Stimulated activated CD4-positive, alpha-beta T cell treated with anti-CD3 and anti-CD28 coated beads, Interleukin-1b, Interleukin-23, amount 100 ng/mL, for 24 hours (primary cell): Measurements from ENCODE around the gene TAS2R7.
"Not testable (repeated sequence)": the region's sequence is repeated elsewhere in the genome, so short reads cannot be mapped to it uniquely, and the experiment has no call there.

Experiments used
- DNase-seq, 4 experiments: peaks; one replicate each; pipeline ENCODE4 v3.0.0-alpha.2; 2020; ENCODE audit warnings: low read depth in 4 of 4, low spot score in 1 of 4

TAS2R7 gene

GRCh38 chr12:10802587-10802986 is at the start of gene TAS2R7:
Gene TAS2R7, minus strand, starts transcription at chr12:10802627. Its CDS starts 57 bp downstream, at chr12:10802570.
- no peak for DNase-seq

GRCh38 chr12:10851243-10851858 is 48.9 kb upstream of the TAS2R7 start:
- no peak for DNase-seq

- DNase-seq, result no peak
Observed at GRCh38 chr12:10849425-10849878, 47.0 kb upstream of the TAS2R7 start, which contains the start of gene PRR4. Gene PRR4, minus strand, starts transcription at chr12:10849475. Its CDS starts 38 bp downstream, at chr12:10849437.

- DNase-seq, result no peak
Observed at GRCh38 chr12:10847744-10848143, 45.3 kb upstream of the TAS2R7 start.

- no peak for DNase-seq
Observed at GRCh38 chr12:10842862-10843261, 40.4 kb upstream of the TAS2R7 start.

GRCh38 chr12:10838461-10838860 is 36.0 kb upstream of the TAS2R7 start:
- no peak for DNase-seq

- DNase-seq, result no peak
Observed at GRCh38 chr12:10829994-10830393, 27.6 kb upstream of the TAS2R7 start.

- DNase-seq, result no peak
Observed at GRCh38 chr12:10826258-10826657, 23.8 kb upstream of the TAS2R7 start, which contains the start of gene TAS2R10. Gene TAS2R10, minus strand, starts transcription at chr12:10826358. Its CDS starts 89 bp downstream, at chr12:10826269.

- no peak for DNase-seq
Observed at GRCh38 chr12:10824957-10825356, 22.5 kb upstream of the TAS2R7 start.

GRCh38 chr12:10811883-10812536 is 9.6 kb upstream of the TAS2R7 start:
- DNase-seq, result no peak

- no peak for DNase-seq
Observed at GRCh38 chr12:10810068-10810467, 7.6 kb upstream of the TAS2R7 start, which contains the start of gene TAS2R9. Gene TAS2R9, minus strand, starts transcription at chr12:10810168. Its CDS starts 93 bp downstream, at chr12:10810075.

- no peak for DNase-seq
Observed at GRCh38 chr12:10807186-10807585, 4.8 kb upstream of the TAS2R7 start, which contains the start of gene TAS2R8. Gene TAS2R8, minus strand, starts transcription at chr12:10807286. Its CDS starts 306 bp downstream, at chr12:10806980.

GRCh38 chr12:10801741-10802140 is 686 bp downstream of the TAS2R7 start:
- DNase-seq, result no peak

GRCh38 chr12:10794222-10794621 is 8.2 kb downstream of the TAS2R7 start:
- no peak for DNase-seq

- not testable (repeated sequence) for DNase-seq
Observed at GRCh38 chr12:10791769-10792168, 10.7 kb downstream of the TAS2R7 start.

GRCh38 chr12:10783252-10783651 is 19.2 kb downstream of the TAS2R7 start:
- DNase-seq, result no peak

- DNase-seq, result no peak
Observed at GRCh38 chr12:10779103-10779502, 23.3 kb downstream of the TAS2R7 start.

- no peak for DNase-seq
Observed at GRCh38 chr12:10771132-10771733, 31.2 kb downstream of the TAS2R7 start.

GRCh38 chr12:10759657-10760056 is 42.8 kb downstream of the TAS2R7 start:
- no peak for DNase-seq

- DNase-seq, result no peak
Observed at GRCh38 chr12:10756194-10756593, 46.2 kb downstream of the TAS2R7 start.

- DNase-seq, result no peak
Observed at GRCh38 chr12:10753059-10753458, 49.4 kb downstream of the TAS2R7 start.
